Activated CD8-positive, alpha-beta T cell treated with anti-CD3 and anti-CD28 coated beads for 36 hours (primary cell): Measurements from ENCODE around the gene NOB1. TPM values are rescaled to one million over a fixed set of nuclear protein-coding genes. Genes with fewer than 3 reads are reported as not detected.
"Not testable (repeated sequence)": the region's sequence is repeated elsewhere in the genome, so short reads cannot be mapped to it uniquely, and the experiment has no call there.

Experiments used
- ATAC-seq: fragments of 200-7000 bp; cut with Tn5 transposase; one replicate; pipeline ENCODE4 v1.10.0; 2021; ENCODE audit warnings: mild to moderate bottlenecking, moderate library complexity
- CTCF ChIA-PET: fragments of 350-600 bp; sonication (Branson Sonifier 250); formaldehyde crosslinking; loops from one replicate; lab custom pipeline; 2021; ENCODE audit warnings: antibody characterized with exemption; lab: Charles Lee
- POLR2A ChIA-PET: fragments of 350-600 bp; sonication (Branson Sonifier 250); formaldehyde crosslinking; loops from one replicate; lab custom pipeline; 2021; ENCODE audit warnings: antibody characterized with exemption; lab: Charles Lee
- DNase-seq: peaks from one replicate; pipeline ENCODE4 v3.0.0-alpha.2; 2020
- H3K27ac Mint-ChIP-seq: one replicate; pipeline ENCODE4 v1.8.0; 2021; ENCODE audit warnings: mild to moderate bottlenecking, mixed read lengths
- H3K27me3 Mint-ChIP-seq: one replicate; pipeline ENCODE4 v1.8.0; 2021; ENCODE audit warnings: mixed read lengths
- H3K36me3 Mint-ChIP-seq: one replicate; pipeline ENCODE4 v1.8.0; 2021; ENCODE audit warnings: low read depth, mixed read lengths
- H3K4me1 Mint-ChIP-seq: one replicate; pipeline ENCODE4 v1.8.0; 2021; ENCODE audit warnings: low read depth, mixed read lengths
- H3K4me3 Mint-ChIP-seq: one replicate; pipeline ENCODE4 v1.8.0; 2021; ENCODE audit warnings: mild to moderate bottlenecking, moderate library complexity, mixed read lengths
- H3K9me3 Mint-ChIP-seq: one replicate; pipeline ENCODE4 v1.8.0; 2021; ENCODE audit warnings: mixed read lengths
- CTCF ChIP-seq: fragments of 200-600 bp; IDR thresholded peaks from one replicate; pipeline ENCODE4 v1.8.0; 2022; ENCODE audit warnings: antibody characterized with exemption, mild to moderate bottlenecking
- intact Hi-C: fragments of 100-400 bp; cut with micrococcal nuclease; formaldehyde crosslinking; loops from one replicate; pipeline ENCODE4 v1.10.0; 2022
- total RNA-seq, 2 experiments: library from RNA; stranded (reverse); gene quantifications; one replicate each; pipeline ENCODE4 v1.2.3, GENCODE V29; 2021

The NOB1 gene
- total RNA-seq, 2 experiments from 2014 or later, result 139 to 146 TPM

GRCh38 chr16:69762814-69763598 lies 8.3 kb upstream of the NOB1 start:
- CTCF ChIA-PET, result interaction anchor here (1.0 to 2.6 kb wide), 4 partner anchors 8 to 54 kb away, joined by 4 to 22 read pairs (median 4); partner anchors contain the start of gene NOB1
- Mint-ChIP-seq H3K27me3 (no peaks in the 10 kb centered on the region), H3K9me3 (no peaks in the 10 kb centered on the region), H3K4me3 (peak overlapping the region; percentile 88), H3K4me1 (peaks cover 39% of the 10 kb centered on the region), H3K36me3 (peaks cover 1% of the 10 kb centered on the region), H3K27ac (peak overlapping the region; percentile 93)
- DNase-seq (peak; percentile 27), ATAC-seq (peak; percentile 55)
- intact Hi-C loops, result no loop called here
- POLR2A ChIA-PET, result interaction anchor here (0.7 to 2.2 kb wide), 7 partner anchors 9 to 547 kb away, joined by 3 to 23 read pairs (median 4); partner anchors contain the start of genes NOB1 and NQO1
- no peak for TF ChIP-seq CTCF

- POLR2A ChIA-PET, result interaction anchor here (0.9 to 2.2 kb wide), 10 partner anchors 8 to 422 kb away, joined by 3 to 23 read pairs (median 4); partner anchors contain the start of genes NOB1, NQO1 and TERF2
- TF ChIP-seq CTCF, result no peak
Observed at GRCh38 chr16:69761983-69762813, 7.5 kb upstream of the NOB1 start, which contains the start of gene WWP2. Gene WWP2, plus strand, starts transcription at chr16:69762332. Its CDS starts 24,679 bp downstream, at chr16:69787011.

GRCh38 chr16:69757375-69757774 lies 2.6 kb upstream of the NOB1 start:
- CTCF ChIA-PET, H3K9me3 Mint-ChIP-seq, H3K27me3 Mint-ChIP-seq, intact Hi-C loops, H3K27ac Mint-ChIP-seq, ATAC-seq, H3K4me3 Mint-ChIP-seq, DNase-seq: not testable (repeated sequence)
- H3K4me1 Mint-ChIP-seq, result peaks cover 17% of the 10 kb centered on the region
- POLR2A ChIA-PET, result interaction anchor here (0.6 to 0.8 kb wide), 2 partner anchors 16 to 173 kb away, joined by 3 read pairs; no protein-coding TSS in a partner anchor
- peaks cover 20% of the 10 kb centered on the region for H3K36me3 Mint-ChIP-seq

More at GRCh38 chr16:69761983-69762813, 7.5 kb upstream of the NOB1 start, which contains the start of gene WWP2:
- Mint-ChIP-seq H3K27me3 (no peaks in the 10 kb centered on the region), H3K4me1 (peaks cover 31% of the 10 kb centered on the region), H3K4me3 (peak within 1 kb of the TSS; percentile 88), H3K36me3 (peaks cover 1% of the 10 kb centered on the region), H3K27ac (peak within 1 kb of the TSS; percentile 93), H3K9me3 (no peaks in the 10 kb centered on the region)
- ATAC-seq (peak; percentile 78), DNase-seq (peak; percentile 80)
- CTCF ChIA-PET, result interaction anchor here (0.5 to 2.6 kb wide), 5 partner anchors 7 to 493 kb away, joined by 3 to 22 read pairs (median 4); partner anchors contain the start of gene NOB1
- intact Hi-C loops, result no loop called here

GRCh38 chr16:69756705-69757104 lies 2.0 kb upstream of the NOB1 start:
- intact Hi-C loops, result no loop called here
- no peaks in the 10 kb centered on the region for H3K9me3 Mint-ChIP-seq
- ATAC-seq (no peak), DNase-seq (no peak)
- ChIA-PET CTCF (no interaction called here), POLR2A (interaction anchor here (0.6 to 0.8 kb wide), 2 partner anchors 15 to 174 kb away, joined by 3 read pairs; no protein-coding TSS in a partner anchor)
- H3K27ac Mint-ChIP-seq, result no peak overlapping the region
- peaks cover 27% of the 10 kb centered on the region for H3K36me3 Mint-ChIP-seq
- H3K27me3 Mint-ChIP-seq, result no peaks in the 10 kb centered on the region
- peaks cover 23% of the 10 kb centered on the region for H3K4me1 Mint-ChIP-seq
- no peak for TF ChIP-seq CTCF
- H3K4me3 Mint-ChIP-seq, result no peak overlapping the region

- H3K9me3 Mint-ChIP-seq, result no peaks in the 10 kb centered on the region
- DNase-seq, result no peak
- H3K36me3 Mint-ChIP-seq, result peaks cover 42% of the 10 kb centered on the region
- intact Hi-C loops, result no loop called here
- peaks cover 25% of the 10 kb centered on the region for H3K4me1 Mint-ChIP-seq
- ATAC-seq, result no peak
- peak overlapping the region; percentile 100 for H3K27ac Mint-ChIP-seq
- POLR2A ChIA-PET, result interaction anchor here (0.8 to 3.0 kb wide), 22 partner anchors 8 to 415 kb away, joined by 3 to 23 read pairs (median 4); partner anchors contain the start of genes COG8, NQO1, TERF2 and WWP2
- H3K27me3 Mint-ChIP-seq, result no peaks in the 10 kb centered on the region
- H3K4me3 Mint-ChIP-seq, result peak overlapping the region; percentile 100
- TF ChIP-seq CTCF, result no peak
- CTCF ChIA-PET, result interaction anchor here (0.6 to 3.5 kb wide), 36 partner anchors 8 to 425 kb away, joined by 3 to 47 read pairs (median 4); partner anchors contain the start of genes COG8, NIP7 and NQO1
Observed at GRCh38 chr16:69754143-69754468, 620 bp downstream of the NOB1 start.
